ENCODE data around the gene TAPBPL.
"Not testable (repeated sequence)": the region's sequence is repeated elsewhere in the genome, so short reads cannot be mapped to it uniquely, and the experiment has no call there.

Gene TAPBPL

DNA sequence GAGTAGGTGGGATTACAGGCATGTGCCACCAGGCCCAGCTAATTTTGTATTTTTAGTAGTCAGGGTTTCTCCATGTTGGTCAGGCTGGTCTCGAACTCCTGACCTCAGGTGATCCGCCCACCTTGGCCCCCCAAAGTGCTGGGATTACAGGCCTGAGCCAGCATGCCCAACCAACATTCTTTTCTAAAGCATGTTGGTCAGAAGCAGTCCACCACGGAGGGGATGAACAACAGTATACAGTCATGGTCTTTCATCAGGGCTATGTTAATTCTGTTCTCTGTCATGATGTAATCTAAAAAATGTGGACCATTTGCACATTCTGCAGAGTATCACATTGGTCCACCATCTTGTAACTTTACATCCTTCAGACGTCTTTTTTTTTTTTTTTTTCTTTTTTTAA, 37.6 kb downstream of the TAPBPL start:
- DNase-seq (ENCODE audit: insufficient read length, low spot score) (no peak), FAIRE-seq (no peak)

GRCh38 chr12:6490673-6491072, 38.8 kb downstream of the TAPBPL start:
- DNase-seq (ENCODE audit: insufficient read length, low spot score); FAIRE-seq: not testable (repeated sequence)

- peak; percentile 99 for DNase-seq (ENCODE audit: insufficient read length, low spot score)
- FAIRE-seq: peak; percentile 83
Observed at GRCh38 chr12:6492838-6493496, 41.1 kb downstream of the TAPBPL start, which contains the start of gene MRPL51. TSS of gene MRPL51 (minus strand) at chr12:6493262. CDS start at chr12:6493136, 126 bp downstream.

- DNase-seq (ENCODE audit: insufficient read length, low spot score) (peak; percentile 98), FAIRE-seq (peak; percentile 87)
Observed at GRCh38 chr12:6493497-6494257, 41.8 kb downstream of the TAPBPL start, which contains the start of gene NCAPD2. TSS of gene NCAPD2 (plus strand) at chr12:6494102. CDS start at chr12:6495099, 997 bp downstream.

- no peak for FAIRE-seq
- DNase-seq (ENCODE audit: insufficient read length, low spot score): no peak
Observed at GRCh38 chr12:6494258-6494743, 42.5 kb downstream of the TAPBPL start.

DNA sequence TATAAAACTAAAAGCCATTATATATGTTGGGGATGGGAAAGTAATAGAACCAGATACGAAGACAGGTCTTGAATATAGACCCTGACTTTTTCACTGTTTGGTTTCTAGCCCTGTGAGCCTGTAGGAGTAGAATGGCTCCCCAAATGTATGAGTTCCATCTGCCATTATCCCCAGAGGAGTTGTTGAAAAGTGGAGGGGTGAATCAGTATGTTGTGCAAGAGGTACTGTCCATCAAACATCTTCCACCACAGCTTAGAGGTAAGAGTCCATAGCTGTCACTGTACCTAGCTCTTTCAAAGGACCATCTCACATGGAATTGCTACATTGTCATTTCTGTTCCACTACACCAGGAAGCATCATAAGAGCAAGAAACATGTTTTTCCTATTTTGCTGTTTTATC, 43.1 kb downstream of the TAPBPL start:
- DNase-seq (ENCODE audit: insufficient read length, low spot score) (no peak), FAIRE-seq (no peak)

DNA sequence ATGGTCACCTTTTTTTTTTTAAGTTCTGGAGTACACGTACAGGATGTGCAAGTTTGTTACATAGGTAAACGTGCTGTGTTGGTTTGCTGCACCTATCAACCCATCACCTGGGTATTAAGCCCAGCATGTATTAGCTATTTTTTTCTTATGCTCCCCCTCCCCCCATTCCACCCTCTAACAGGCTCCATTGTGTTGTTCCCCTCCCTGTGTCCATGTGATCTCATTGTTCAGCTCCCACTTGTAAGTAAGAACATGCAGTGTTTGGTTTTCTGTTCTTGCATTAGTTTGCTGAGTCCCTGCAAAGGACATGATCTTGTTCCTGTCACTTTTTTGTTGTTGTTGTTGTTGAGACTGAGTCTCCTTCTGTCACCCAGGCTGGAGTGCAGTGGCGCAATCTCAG, 45.4 kb downstream of the TAPBPL start:
- not testable (repeated sequence) for DNase-seq (ENCODE audit: insufficient read length, low spot score); FAIRE-seq

GRCh38 chr12:6500466-6500865, 48.6 kb downstream of the TAPBPL start:
- DNase-seq (ENCODE audit: insufficient read length, low spot score): no peak
- no peak for FAIRE-seq

GRCh38 chr12:6507102-6507998, 55.5 kb downstream of the TAPBPL start:
- DNase-seq (ENCODE audit: insufficient read length, low spot score) (no peak), FAIRE-seq (no peak)

- FAIRE-seq (no peak), DNase-seq (ENCODE audit: insufficient read length, low spot score) (no peak)
Observed at GRCh38 chr12:6508087-6508486, 56.2 kb downstream of the TAPBPL start.
